GM23338 (cell line): ENCODE results near the gene MYO6. TPM values are rescaled to one million over a fixed set of nuclear protein-coding genes. Genes with fewer than 3 reads are reported as not detected.

Experiments
- ATAC-seq: fragments of 200-7000 bp; cut with Tn5 transposase; 3 replicates; pipeline ENCODE4 v1.9.1; 2020
- DNase-seq: peaks from one replicate; pipeline ENCODE4 v3.0.0-alpha.2; 2015; ENCODE audit warnings: low spot score
- H2AFZ ChIP-seq: fragments of 200-600 bp; sonication (generic); 2 replicates; pipeline ENCODE4 v1.8.0; 2016; ENCODE audit warnings: antibody characterized with exemption, mild to moderate bottlenecking, moderate library complexity
- H3F3A ChIP-seq: fragments of 200-600 bp; sonication (generic); replicated peaks from 2 replicates; pipeline ENCODE4 v1.8.0; 2017; ENCODE audit warnings: antibody characterized with exemption, mixed run types, low read depth
- H3K27ac ChIP-seq: fragments of 200-600 bp; sonication (generic); 2 replicates; pipeline ENCODE4 v1.6.1; 2016; ENCODE audit warnings: low read depth
- H3K27me3 ChIP-seq: fragments of 200-600 bp; sonication (generic); 2 replicates; pipeline ENCODE4 v1.8.0; 2016; ENCODE audit warnings: mild to moderate bottlenecking, mixed run types, moderate library complexity; ENCODE audit not compliant: insufficient read depth
- H3K36me3 ChIP-seq: fragments of 200-600 bp; sonication (generic); 2 replicates; pipeline ENCODE4 v1.8.0; 2016; ENCODE audit warnings: mild to moderate bottlenecking; ENCODE audit not compliant: insufficient read depth
- H3K4me1 ChIP-seq: fragments of 200-600 bp; sonication (generic); 2 replicates; pipeline ENCODE4 v1.8.0; 2016; ENCODE audit warnings: mild to moderate bottlenecking, moderate library complexity; ENCODE audit not compliant: insufficient read depth
- H3K4me2 ChIP-seq: fragments of 200-600 bp; sonication (generic); 2 replicates; pipeline ENCODE4 v1.7.1; 2017; ENCODE audit warnings: mixed run types
- H3K4me3 ChIP-seq: fragments of 200-600 bp; sonication (generic); 2 replicates; pipeline ENCODE4 v1.6.1; 2016; ENCODE audit warnings: mixed run types
- H3K79me2 ChIP-seq: fragments of 200-600 bp; sonication (generic); replicated peaks from 2 replicates; pipeline ENCODE4 v1.8.0; 2017; ENCODE audit warnings: mild to moderate bottlenecking; ENCODE audit not compliant: insufficient read depth
- H3K9me2 ChIP-seq: fragments of 200-600 bp; sonication (generic); 2 replicates; pipeline ENCODE4 v1.8.0; 2017; ENCODE audit not compliant: insufficient read depth
- H4K20me1 ChIP-seq: fragments of 200-600 bp; sonication (generic); replicated peaks from 2 replicates; pipeline ENCODE4 v1.8.0; 2017; ENCODE audit warnings: mild to moderate bottlenecking; ENCODE audit not compliant: insufficient read depth
- H3K27ac Mint-ChIP-seq: 2 replicates; pipeline ENCODE4 v1.8.0; 2020; ENCODE audit warnings: inconsistent platforms, mild to moderate bottlenecking, moderate library complexity, mixed read lengths
- H3K27me3 Mint-ChIP-seq: 3 replicates; pipeline ENCODE4 v1.8.0; 2022; ENCODE audit warnings: low read depth, mild to moderate bottlenecking, moderate library complexity, mixed read lengths, inconsistent platforms; ENCODE audit not compliant: insufficient read depth, poor library complexity
- H3K36me3 Mint-ChIP-seq: 3 replicates; pipeline ENCODE4 v1.8.0; 2021; ENCODE audit warnings: low read depth, mild to moderate bottlenecking, inconsistent platforms, moderate library complexity, mixed read lengths
- H3K4me1 Mint-ChIP-seq: 3 replicates; pipeline ENCODE4 v1.8.0; 2020; ENCODE audit warnings: mild to moderate bottlenecking, inconsistent platforms, mixed read lengths
- H3K4me3 Mint-ChIP-seq: 3 replicates; pipeline ENCODE4 v1.8.0; 2021; ENCODE audit warnings: moderate library complexity, mild to moderate bottlenecking, inconsistent platforms, mixed read lengths
- H3K9me3 Mint-ChIP-seq: 3 replicates; pipeline ENCODE4 v1.8.0; 2020; ENCODE audit warnings: moderate library complexity, mild to moderate bottlenecking, inconsistent platforms, mixed read lengths
- CREB1 ChIP-seq: fragments of 250-450 bp; sonication (Bioruptor Pico); IDR thresholded peaks from 2 replicates; pipeline ENCODE4 v1.5.0; 2020; ENCODE audit warnings: low read depth, mild to moderate bottlenecking, moderate library complexity
- ETS1 ChIP-seq: IDR thresholded peaks from 2 replicates; pipeline ENCODE4 v1.6.1; 2016; ENCODE audit warnings: antibody characterized with exemption
- EZH2 ChIP-seq: fragments of 200-600 bp; sonication (generic); IDR thresholded peaks from one replicate; pipeline ENCODE4 v1.8.0; 2017; ENCODE audit warnings: antibody characterized with exemption, mild to moderate bottlenecking, low read depth; ENCODE audit not compliant: unreplicated experiment
- EZH2phosphoT487 ChIP-seq: fragments of 200-600 bp; sonication (generic); IDR thresholded peaks from one replicate; pipeline ENCODE4 v1.8.1; 2018; ENCODE audit warnings: antibody characterized with exemption; ENCODE audit not compliant: unreplicated experiment
- JUNB ChIP-seq: IDR thresholded peaks from one replicate; pipeline ENCODE4 v1.6.1; 2016; ENCODE audit warnings: antibody characterized with exemption; ENCODE audit not compliant: unreplicated experiment
- NANOG ChIP-seq: IDR thresholded peaks from 2 replicates; pipeline ENCODE4 v1.6.1; 2016; ENCODE audit warnings: antibody characterized with exemption, borderline replicate concordance
- POLR2AphosphoS5 ChIP-seq: IDR thresholded peaks from 2 replicates; pipeline ENCODE4 v1.6.1; 2016; ENCODE audit warnings: antibody characterized with exemption, low read depth
- STAT1 ChIP-seq: IDR thresholded peaks from one replicate; pipeline ENCODE4 v1.6.1; 2016; ENCODE audit warnings: antibody characterized with exemption; ENCODE audit not compliant: unreplicated experiment
- ZNF114 ChIP-seq: fragments of 250-450 bp; sonication (Bioruptor Pico); IDR thresholded peaks from 2 replicates; pipeline ENCODE4 v1.5.0; 2020; ENCODE audit warnings: mild to moderate bottlenecking, moderate library complexity
- ZNF331 ChIP-seq: fragments of 250-450 bp; sonication (Bioruptor Pico); IDR thresholded peaks from 2 replicates; pipeline ENCODE4 v1.5.0; 2020; ENCODE audit warnings: low read depth, mild to moderate bottlenecking, moderate library complexity
- ZNF462 ChIP-seq: fragments of 250-450 bp; sonication (Bioruptor Pico); IDR thresholded peaks from 2 replicates; pipeline ENCODE4 v1.5.0; 2020; ENCODE audit warnings: mild to moderate bottlenecking, moderate library complexity
- polyA plus RNA-seq: library from polyadenylated mRNA; unstranded; fragments of >200 nt; fragmentation: Nextera tagmentation; extraction: Ambion mirVana; gene quantifications from 2 replicates; pipeline ENCODE4 v1.2.1, GENCODE V29; 2016
- total RNA-seq: library from RNA; depleted of rRNA; stranded (reverse); fragments of >200 nt; shearing (Covaris generic); gene quantifications from 2 replicates; pipeline ENCODE4 v1.2.3, GENCODE V29; 2014
- TF ChIP-seq, protein P1 (sequence below), 2 experiments: fragments of 200-600 bp in 1 of 2; sonication (generic) in 1 of 2; conservative IDR thresholded peaks; 2 replicates each; pipeline versions ENCODE4 v1.5.1 to v1.6.1; 2016 to 2017; ENCODE audit warnings: antibody characterized with exemption in 2 of 2, low read depth in 2 of 2, mild to moderate bottlenecking in 2 of 2, moderate library complexity in 1 of 2
- TF ChIP-seq, protein P2 (sequence below): IDR thresholded peaks from one replicate; pipeline ENCODE4 v1.6.1; 2018; ENCODE audit warnings: antibody characterized with exemption; ENCODE audit not compliant: unreplicated experiment

MYO6 gene
- total and polyA plus RNA-seq, 2 experiments from 2014 or later, result 21.8 to 33.0 TPM

DNA sequence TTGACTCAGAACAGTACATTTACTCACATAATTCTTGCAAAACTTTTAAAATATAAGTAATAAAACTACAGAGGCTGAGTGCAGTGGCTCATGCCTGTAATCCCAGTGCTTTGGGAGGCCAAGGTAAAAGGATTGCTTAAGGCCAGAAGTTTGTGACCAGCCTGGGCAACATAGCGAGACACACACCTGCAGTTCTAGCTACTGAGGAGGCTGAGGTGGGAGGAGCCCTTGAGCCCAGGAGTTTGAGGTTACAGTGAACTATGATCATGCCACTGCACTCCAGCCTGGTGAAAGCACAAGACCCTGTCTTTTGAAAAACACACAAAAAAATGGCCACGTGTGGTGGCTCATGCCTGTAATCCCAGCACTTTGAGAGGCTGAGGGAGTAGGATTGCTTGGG, 21.8 kb upstream of the MYO6 start:
- Histone ChIP-seq H4K20me1 (no peaks in the 10 kb centered on the region), H3K4me2 (no peak overlapping the region), H3K27me3 (no peaks in the 10 kb centered on the region), H3F3A (no peaks in the 10 kb centered on the region), H2AFZ (no peak overlapping the region), H3K79me2 (no peaks in the 10 kb centered on the region), H3K9me2 (no peaks in the 10 kb centered on the region), H3K36me3 (no peaks in the 10 kb centered on the region), H3K27ac (no peak overlapping the region), H3K4me3 (no peak overlapping the region), H3K4me1 (no peaks in the 10 kb centered on the region)
- TF ChIP-seq, protein P1, sequence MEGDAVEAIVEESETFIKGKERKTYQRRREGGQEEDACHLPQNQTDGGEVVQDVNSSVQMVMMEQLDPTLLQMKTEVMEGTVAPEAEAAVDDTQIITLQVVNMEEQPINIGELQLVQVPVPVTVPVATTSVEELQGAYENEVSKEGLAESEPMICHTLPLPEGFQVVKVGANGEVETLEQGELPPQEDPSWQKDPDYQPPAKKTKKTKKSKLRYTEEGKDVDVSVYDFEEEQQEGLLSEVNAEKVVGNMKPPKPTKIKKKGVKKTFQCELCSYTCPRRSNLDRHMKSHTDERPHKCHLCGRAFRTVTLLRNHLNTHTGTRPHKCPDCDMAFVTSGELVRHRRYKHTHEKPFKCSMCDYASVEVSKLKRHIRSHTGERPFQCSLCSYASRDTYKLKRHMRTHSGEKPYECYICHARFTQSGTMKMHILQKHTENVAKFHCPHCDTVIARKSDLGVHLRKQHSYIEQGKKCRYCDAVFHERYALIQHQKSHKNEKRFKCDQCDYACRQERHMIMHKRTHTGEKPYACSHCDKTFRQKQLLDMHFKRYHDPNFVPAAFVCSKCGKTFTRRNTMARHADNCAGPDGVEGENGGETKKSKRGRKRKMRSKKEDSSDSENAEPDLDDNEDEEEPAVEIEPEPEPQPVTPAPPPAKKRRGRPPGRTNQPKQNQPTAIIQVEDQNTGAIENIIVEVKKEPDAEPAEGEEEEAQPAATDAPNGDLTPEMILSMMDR (conservative IDR thresholded peaks at IDR 0.05; ENCODE audit: low read depth in 2 of 2), result no peak
- TF ChIP-seq, protein P2, sequence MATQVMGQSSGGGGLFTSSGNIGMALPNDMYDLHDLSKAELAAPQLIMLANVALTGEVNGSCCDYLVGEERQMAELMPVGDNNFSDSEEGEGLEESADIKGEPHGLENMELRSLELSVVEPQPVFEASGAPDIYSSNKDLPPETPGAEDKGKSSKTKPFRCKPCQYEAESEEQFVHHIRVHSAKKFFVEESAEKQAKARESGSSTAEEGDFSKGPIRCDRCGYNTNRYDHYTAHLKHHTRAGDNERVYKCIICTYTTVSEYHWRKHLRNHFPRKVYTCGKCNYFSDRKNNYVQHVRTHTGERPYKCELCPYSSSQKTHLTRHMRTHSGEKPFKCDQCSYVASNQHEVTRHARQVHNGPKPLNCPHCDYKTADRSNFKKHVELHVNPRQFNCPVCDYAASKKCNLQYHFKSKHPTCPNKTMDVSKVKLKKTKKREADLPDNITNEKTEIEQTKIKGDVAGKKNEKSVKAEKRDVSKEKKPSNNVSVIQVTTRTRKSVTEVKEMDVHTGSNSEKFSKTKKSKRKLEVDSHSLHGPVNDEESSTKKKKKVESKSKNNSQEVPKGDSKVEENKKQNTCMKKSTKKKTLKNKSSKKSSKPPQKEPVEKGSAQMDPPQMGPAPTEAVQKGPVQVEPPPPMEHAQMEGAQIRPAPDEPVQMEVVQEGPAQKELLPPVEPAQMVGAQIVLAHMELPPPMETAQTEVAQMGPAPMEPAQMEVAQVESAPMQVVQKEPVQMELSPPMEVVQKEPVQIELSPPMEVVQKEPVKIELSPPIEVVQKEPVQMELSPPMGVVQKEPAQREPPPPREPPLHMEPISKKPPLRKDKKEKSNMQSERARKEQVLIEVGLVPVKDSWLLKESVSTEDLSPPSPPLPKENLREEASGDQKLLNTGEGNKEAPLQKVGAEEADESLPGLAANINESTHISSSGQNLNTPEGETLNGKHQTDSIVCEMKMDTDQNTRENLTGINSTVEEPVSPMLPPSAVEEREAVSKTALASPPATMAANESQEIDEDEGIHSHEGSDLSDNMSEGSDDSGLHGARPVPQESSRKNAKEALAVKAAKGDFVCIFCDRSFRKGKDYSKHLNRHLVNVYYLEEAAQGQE, result no peak
- TF ChIP-seq CREB1 (no peak), ZNF114 (CRISPR knock-in tag) (no peak), ZNF331 (no peak), ETS1 (no peak), NANOG (no peak), POLR2AphosphoS5 (no peak), STAT1 (no peak), EZH2phosphoT487 (no peak), ZNF462 (CRISPR knock-in tag) (no peak), JUNB (no peak), EZH2 (no peak)
- Mint-ChIP-seq H3K9me3 (no peaks in the 10 kb centered on the region), H3K27me3 (no peaks in the 10 kb centered on the region), H3K27ac (no peak overlapping the region), H3K4me1 (no peaks in the 10 kb centered on the region), H3K4me3 (no peak overlapping the region), H3K36me3 (no peaks in the 10 kb centered on the region)
- DNase-seq, result no peak
- no peak for ATAC-seq
